Vagina (tissue), 2 donors: ENCODE data around the gene ZDHHC18.

Source experiments
- POLR2A ChIP-seq, 2 donors: fragments of 450-650 bp; IDR thresholded peaks; one replicate each; pipeline ENCODE4 v1.6.1; 2017; ENCODE audit warnings: antibody characterized with exemption in 2 of 2, mild to moderate bottlenecking in 2 of 2, moderate library complexity in 2 of 2
- TF ChIP-seq, protein P1 (sequence below), 3 experiments: fragments of 450-650 bp in 2 of 3; fragments of 200-600 bp in 1 of 3; sonication (generic) in 1 of 3; IDR thresholded peaks; one replicate each; pipeline ENCODE4 v1.5.1; 2017 to 2019; ENCODE audit warnings: antibody characterized with exemption in 3 of 3, mild to moderate bottlenecking in 2 of 3, moderate library complexity in 2 of 3

DNA sequence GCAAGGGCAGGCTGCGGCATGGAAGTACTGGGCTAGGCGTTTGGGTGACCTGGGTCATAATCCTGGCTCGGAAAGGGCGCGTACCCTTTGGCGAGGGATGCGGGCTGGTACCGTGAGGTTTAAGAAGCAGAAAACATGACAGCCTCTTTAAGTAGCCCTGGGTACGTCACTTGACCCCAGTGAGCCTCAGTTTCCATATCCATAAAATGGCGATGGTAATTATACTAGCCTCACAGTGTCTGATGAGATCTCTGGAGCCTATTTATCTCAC, 38.0 kb upstream of the ZDHHC18 start:
- TF ChIP-seq, protein P1, sequence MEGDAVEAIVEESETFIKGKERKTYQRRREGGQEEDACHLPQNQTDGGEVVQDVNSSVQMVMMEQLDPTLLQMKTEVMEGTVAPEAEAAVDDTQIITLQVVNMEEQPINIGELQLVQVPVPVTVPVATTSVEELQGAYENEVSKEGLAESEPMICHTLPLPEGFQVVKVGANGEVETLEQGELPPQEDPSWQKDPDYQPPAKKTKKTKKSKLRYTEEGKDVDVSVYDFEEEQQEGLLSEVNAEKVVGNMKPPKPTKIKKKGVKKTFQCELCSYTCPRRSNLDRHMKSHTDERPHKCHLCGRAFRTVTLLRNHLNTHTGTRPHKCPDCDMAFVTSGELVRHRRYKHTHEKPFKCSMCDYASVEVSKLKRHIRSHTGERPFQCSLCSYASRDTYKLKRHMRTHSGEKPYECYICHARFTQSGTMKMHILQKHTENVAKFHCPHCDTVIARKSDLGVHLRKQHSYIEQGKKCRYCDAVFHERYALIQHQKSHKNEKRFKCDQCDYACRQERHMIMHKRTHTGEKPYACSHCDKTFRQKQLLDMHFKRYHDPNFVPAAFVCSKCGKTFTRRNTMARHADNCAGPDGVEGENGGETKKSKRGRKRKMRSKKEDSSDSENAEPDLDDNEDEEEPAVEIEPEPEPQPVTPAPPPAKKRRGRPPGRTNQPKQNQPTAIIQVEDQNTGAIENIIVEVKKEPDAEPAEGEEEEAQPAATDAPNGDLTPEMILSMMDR (IDR thresholded peaks at IDR 0.05): no peak
- no peak for TF ChIP-seq POLR2A (IDR thresholded peaks at IDR 0.05)
